Measurements from ENCODE around the gene MIAT. TPM values are rescaled to one million over a fixed set of nuclear protein-coding genes. Genes with fewer than 3 reads are reported as not detected.

MIAT gene
- total and polyA plus RNA-seq, 4 donors: 0.18 to 1.5 (median 0.73) TPM

- Histone ChIP-seq H3K4me3 (ENCODE audit: low read depth in 1 of 3, low read length in 3 of 3) (no peak overlapping the region), H3K36me3 (ENCODE audit: control insufficient read depth in 4 of 4, insufficient read depth in 3 of 4, low read depth in 1 of 4, low read length in 3 of 4) (peaks cover 0 to 2% (median 0%) of the 10 kb centered on the region in 4 donors), H3K4me1 (ENCODE audit: control insufficient read depth in 4 of 4, insufficient read depth in 4 of 4, low read length in 3 of 4) (no peaks in the 10 kb centered on the region), H3K9ac (ENCODE audit: low read depth in 1 of 2, low read length in 2 of 2) (no peak overlapping the region), H3K27me3 (ENCODE audit: control insufficient read depth in 4 of 4, insufficient read depth in 4 of 4, low read length in 3 of 4) (no peaks in the 10 kb centered on the region), H3K27ac (ENCODE audit: low read depth in 1 of 2, low read length in 2 of 2) (no peak overlapping the region), H3K9me3 (ENCODE audit: control insufficient read depth in 4 of 4, low read length in 3 of 4) (peaks cover 0 to 4% (median 0%) of the 10 kb centered on the region in 4 donors)
- no peak for TF ChIP-seq REST (IDR thresholded peaks at IDR 0.05)
- no peak for TF ChIP-seq EGR1 (IDR thresholded peaks at IDR 0.05; ENCODE audit: low read depth in 2 of 2)
- TF ChIP-seq FOXA2 (IDR thresholded peaks at IDR 0.05): no peak
- TF ChIP-seq, protein P1, sequence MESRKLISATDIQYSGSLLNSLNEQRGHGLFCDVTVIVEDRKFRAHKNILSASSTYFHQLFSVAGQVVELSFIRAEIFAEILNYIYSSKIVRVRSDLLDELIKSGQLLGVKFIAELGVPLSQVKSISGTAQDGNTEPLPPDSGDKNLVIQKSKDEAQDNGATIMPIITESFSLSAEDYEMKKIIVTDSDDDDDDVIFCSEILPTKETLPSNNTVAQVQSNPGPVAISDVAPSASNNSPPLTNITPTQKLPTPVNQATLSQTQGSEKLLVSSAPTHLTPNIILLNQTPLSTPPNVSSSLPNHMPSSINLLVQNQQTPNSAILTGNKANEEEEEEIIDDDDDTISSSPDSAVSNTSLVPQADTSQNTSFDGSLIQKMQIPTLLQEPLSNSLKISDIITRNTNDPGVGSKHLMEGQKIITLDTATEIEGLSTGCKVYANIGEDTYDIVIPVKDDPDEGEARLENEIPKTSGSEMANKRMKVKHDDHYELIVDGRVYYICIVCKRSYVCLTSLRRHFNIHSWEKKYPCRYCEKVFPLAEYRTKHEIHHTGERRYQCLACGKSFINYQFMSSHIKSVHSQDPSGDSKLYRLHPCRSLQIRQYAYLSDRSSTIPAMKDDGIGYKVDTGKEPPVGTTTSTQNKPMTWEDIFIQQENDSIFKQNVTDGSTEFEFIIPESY (IDR thresholded peaks at IDR 0.05): no peak
- no peak for TF ChIP-seq FOXA1 (IDR thresholded peaks at IDR 0.05)
- TF ChIP-seq YY1 (IDR thresholded peaks at IDR 0.05): no peak
- TF ChIP-seq GABPA (IDR thresholded peaks at IDR 0.05 in 1 of 2, conservative IDR thresholded peaks at IDR 0.05 in 1 of 2): no peak
- no peak for TF ChIP-seq HNF4G (IDR thresholded peaks at IDR 0.05)
- TF ChIP-seq RXRA (IDR thresholded peaks at IDR 0.05): no peak
- TF ChIP-seq RAD21 (IDR thresholded peaks at IDR 0.05): no peak
- TF ChIP-seq SP1 (IDR thresholded peaks at IDR 0.05): no peak
- no peak for TF ChIP-seq MAX (IDR thresholded peaks at IDR 0.05)
- no peak for TF ChIP-seq HNF4A (conservative IDR thresholded peaks at IDR 0.05)
- TF ChIP-seq, protein P2, sequence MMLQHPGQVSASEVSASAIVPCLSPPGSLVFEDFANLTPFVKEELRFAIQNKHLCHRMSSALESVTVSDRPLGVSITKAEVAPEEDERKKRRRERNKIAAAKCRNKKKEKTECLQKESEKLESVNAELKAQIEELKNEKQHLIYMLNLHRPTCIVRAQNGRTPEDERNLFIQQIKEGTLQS (IDR thresholded peaks at IDR 0.05): no peak
- TF ChIP-seq JUND (IDR thresholded peaks at IDR 0.05): no peak
- TF ChIP-seq TAF1 (conservative IDR thresholded peaks at IDR 0.05): no peak
- TF ChIP-seq, protein P3, sequence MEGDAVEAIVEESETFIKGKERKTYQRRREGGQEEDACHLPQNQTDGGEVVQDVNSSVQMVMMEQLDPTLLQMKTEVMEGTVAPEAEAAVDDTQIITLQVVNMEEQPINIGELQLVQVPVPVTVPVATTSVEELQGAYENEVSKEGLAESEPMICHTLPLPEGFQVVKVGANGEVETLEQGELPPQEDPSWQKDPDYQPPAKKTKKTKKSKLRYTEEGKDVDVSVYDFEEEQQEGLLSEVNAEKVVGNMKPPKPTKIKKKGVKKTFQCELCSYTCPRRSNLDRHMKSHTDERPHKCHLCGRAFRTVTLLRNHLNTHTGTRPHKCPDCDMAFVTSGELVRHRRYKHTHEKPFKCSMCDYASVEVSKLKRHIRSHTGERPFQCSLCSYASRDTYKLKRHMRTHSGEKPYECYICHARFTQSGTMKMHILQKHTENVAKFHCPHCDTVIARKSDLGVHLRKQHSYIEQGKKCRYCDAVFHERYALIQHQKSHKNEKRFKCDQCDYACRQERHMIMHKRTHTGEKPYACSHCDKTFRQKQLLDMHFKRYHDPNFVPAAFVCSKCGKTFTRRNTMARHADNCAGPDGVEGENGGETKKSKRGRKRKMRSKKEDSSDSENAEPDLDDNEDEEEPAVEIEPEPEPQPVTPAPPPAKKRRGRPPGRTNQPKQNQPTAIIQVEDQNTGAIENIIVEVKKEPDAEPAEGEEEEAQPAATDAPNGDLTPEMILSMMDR (IDR thresholded peaks at IDR 0.05; ENCODE audit: low read depth, low read length, missing input control): no peak
- TF ChIP-seq NR2F2 (IDR thresholded peaks at IDR 0.05): no peak
- WGBS: 89% methylated on average over 2 of the region's 2 CpGs
- DNase-seq (ENCODE audit: low spot score): no peak
Observed at GRCh38 chr22:26707090-26707489, 49.7 kb downstream of the MIAT start.
